ENCODE data around the gene SPATS2L. TPM values are rescaled to one million over a fixed set of nuclear protein-coding genes. Genes with fewer than 3 reads are reported as not detected.

Gene SPATS2L
- total RNA-seq, 1 experiment from 2014 or later = 47.3 TPM

DNA sequence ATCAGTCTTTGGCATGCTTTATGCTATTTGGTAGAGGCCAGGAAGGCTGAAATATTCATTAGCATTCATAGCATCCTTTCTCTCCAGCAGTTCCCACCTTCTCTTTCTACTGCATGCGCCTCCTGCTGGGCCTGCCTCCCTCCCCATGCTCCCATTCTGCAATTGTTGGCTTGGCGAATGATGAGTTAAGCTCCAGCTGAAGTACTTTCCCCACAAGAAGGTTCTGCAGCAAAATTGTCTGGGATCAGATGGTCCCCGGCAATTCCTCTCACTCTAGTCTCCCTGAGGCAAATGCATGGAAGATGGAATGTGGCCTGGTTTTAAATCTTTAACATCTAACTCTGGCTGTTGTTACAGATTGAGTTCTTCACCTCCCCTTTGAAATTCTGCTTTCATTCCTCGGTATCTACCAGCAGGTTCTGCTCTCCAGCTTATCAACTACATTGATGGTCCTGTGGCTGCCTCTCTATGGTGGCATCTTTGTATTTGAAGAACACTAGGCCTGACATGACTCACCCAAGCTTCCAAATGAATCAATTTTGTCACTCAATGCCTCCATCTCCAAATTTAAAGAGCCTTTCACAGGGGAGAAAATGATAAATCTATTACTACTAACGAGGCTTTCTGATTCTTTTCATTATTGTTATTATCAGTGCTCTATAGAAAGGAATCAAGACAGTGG, 147.5 kb downstream of the SPATS2L start:
- Histone ChIP-seq H3K27ac (ENCODE audit: insufficient read length, low read depth, low read length) (no peak overlapping the region), H3K4ac (ENCODE audit: low read depth, low read length) (no peak overlapping the region), H4K20me1 (ENCODE audit: control insufficient read depth, insufficient read depth, insufficient read length) (no peaks in the 10 kb centered on the region)

More for the DNA sequence above, 147.5 kb downstream of the SPATS2L start:
- Histone ChIP-seq H2BK12ac (ENCODE audit: insufficient read length, low read depth, low read length) (no peak overlapping the region), H2AK5ac (ENCODE audit: insufficient read length, low read length) (no peak overlapping the region), H3K79me1 (ENCODE audit: insufficient read depth, low read depth, low read length, poor library complexity, severe bottlenecking) (no peaks in the 10 kb centered on the region), H3K18ac (ENCODE audit: insufficient read length, low read depth, low read length) (no peak overlapping the region), H3K79me2 (ENCODE audit: insufficient read depth, low read length) (no peaks in the 10 kb centered on the region), H2BK15ac (ENCODE audit: low read depth, low read length) (no peak overlapping the region), H2AFZ (ENCODE audit: low read length) (no peak overlapping the region), H3K56ac (ENCODE audit: insufficient read length, low read depth, low read length) (no peak overlapping the region), H3K23me2 (ENCODE audit: insufficient read length, low read depth, low read length, poor library complexity, severe bottlenecking) (no peaks in the 10 kb centered on the region), H3K9ac (ENCODE audit: extremely low read depth, insufficient read length, low read length) (no peak overlapping the region), H3K4me1 (ENCODE audit: insufficient read depth, low read length) (peaks cover 6% of the 10 kb centered on the region; the same call in 1 of the 2 replicates), H3K9me3 (ENCODE audit: control insufficient read depth, low read depth, low read length) (no peaks in the 10 kb centered on the region), H3K23ac (ENCODE audit: insufficient read length, low read depth, low read length) (no peak overlapping the region), H4K5ac (ENCODE audit: insufficient read length, low read depth, low read length) (no peak overlapping the region), H2BK5ac (ENCODE audit: insufficient read length, low read length) (no peak overlapping the region), H4K91ac (ENCODE audit: insufficient read length, low read depth, low read length) (no peak overlapping the region), H3K14ac (ENCODE audit: insufficient read depth, low read length) (no peak overlapping the region), H4K8ac (replicated peaks; ENCODE audit: insufficient read length, low read depth, low read length) (no peak overlapping the region), H3K4me2 (ENCODE audit: insufficient read depth, insufficient read length, low read length) (no peak overlapping the region), H3T11ph (ENCODE audit: low read length) (no peak overlapping the region), H2BK120ac (ENCODE audit: low read depth, low read length, poor library complexity, severe bottlenecking) (no peak overlapping the region), H3K27me3 (ENCODE audit: insufficient read depth, low read length) (no peaks in the 10 kb centered on the region), H2BK20ac (ENCODE audit: low read depth, low read length, poor library complexity, severe bottlenecking) (no peak overlapping the region)
- Mint-ChIP-seq H3K27me3 (ENCODE audit: low read depth) (no peaks in the 10 kb centered on the region), H3K36me3 (ENCODE audit: insufficient read depth in 1 of 3, low read depth in 3 of 3) (peaks cover 3 to 17% (median 4%) of the 10 kb centered on the region in 3 experiments; a peak in 5 of 7 replicates), H3K27ac (no peak overlapping the region), H3K9me3 (no peaks in the 10 kb centered on the region), H3K4me3 (no peak overlapping the region), H3K4me1 (peaks cover 8 to 13% of the 10 kb centered on the region in 2 experiments)
- WGBS (ENCODE audit: extremely low coverage, insufficient read length, low lambda C conversion rate) = no CpG with 5 or more reads among the region's 5 CpGs
- DNase-seq = no peak
- TF ChIP-seq, protein P1, sequence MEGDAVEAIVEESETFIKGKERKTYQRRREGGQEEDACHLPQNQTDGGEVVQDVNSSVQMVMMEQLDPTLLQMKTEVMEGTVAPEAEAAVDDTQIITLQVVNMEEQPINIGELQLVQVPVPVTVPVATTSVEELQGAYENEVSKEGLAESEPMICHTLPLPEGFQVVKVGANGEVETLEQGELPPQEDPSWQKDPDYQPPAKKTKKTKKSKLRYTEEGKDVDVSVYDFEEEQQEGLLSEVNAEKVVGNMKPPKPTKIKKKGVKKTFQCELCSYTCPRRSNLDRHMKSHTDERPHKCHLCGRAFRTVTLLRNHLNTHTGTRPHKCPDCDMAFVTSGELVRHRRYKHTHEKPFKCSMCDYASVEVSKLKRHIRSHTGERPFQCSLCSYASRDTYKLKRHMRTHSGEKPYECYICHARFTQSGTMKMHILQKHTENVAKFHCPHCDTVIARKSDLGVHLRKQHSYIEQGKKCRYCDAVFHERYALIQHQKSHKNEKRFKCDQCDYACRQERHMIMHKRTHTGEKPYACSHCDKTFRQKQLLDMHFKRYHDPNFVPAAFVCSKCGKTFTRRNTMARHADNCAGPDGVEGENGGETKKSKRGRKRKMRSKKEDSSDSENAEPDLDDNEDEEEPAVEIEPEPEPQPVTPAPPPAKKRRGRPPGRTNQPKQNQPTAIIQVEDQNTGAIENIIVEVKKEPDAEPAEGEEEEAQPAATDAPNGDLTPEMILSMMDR (conservative IDR thresholded peaks at IDR 0.05) = no peak
